HCT116 (cell line): ENCODE measurements around the gene DOK1. TPM values are rescaled to one million over a fixed set of nuclear protein-coding genes. Genes with fewer than 3 reads are reported as not detected.

ENCODE experiments used
- ATAC-seq: fragments of 200-7000 bp; cut with Tn5 transposase; 2 replicates; pipeline ENCODE4 v1.9.1; 2020; ENCODE audit warnings: mild to moderate bottlenecking, moderate library complexity
- BruUV-seq: library from RNA; stranded (reverse); fragments of 400-500 nt; replicated peaks from 2 replicates; lab custom pipeline; 2021; lab: Mats Ljungman, UMichigan
- CTCF ChIA-PET: fragments of 300-600 bp; sonication (Branson Sonifier 250); formaldehyde crosslinking; loops from one replicate; lab custom pipeline; 2021; ENCODE audit warnings: antibody characterized with exemption; lab: Charles Lee
- POLR2A ChIA-PET: fragments of 300-600, 350-600 bp; sonication (Branson Sonifier 250); formaldehyde crosslinking; loops from one replicate; lab custom pipeline; 2021; ENCODE audit warnings: antibody characterized with exemption; lab: Charles Lee
- RAD21 ChIA-PET, 2 experiments: fragments of 300-600 bp; sonication (Branson Sonifier 250); formaldehyde crosslinking; loops; one replicate each; lab custom pipeline; 2023; ENCODE audit warnings: low total read pairs in 2 of 2; ENCODE audit not compliant: uncharacterized antibody in 2 of 2, unreplicated experiment in 2 of 2, low non-redundant PET in 1 of 2; lab: Charles Lee
- DNase-seq: peaks from one replicate; pipeline ENCODE4 v3.0.0-alpha.2; 2010; ENCODE audit warnings: low read depth, low spot score
- H2AFZ ChIP-seq: fragments of 200-600 bp; shearing (Covaris generic), sonication (generic); 2 replicates; pipeline ENCODE4 v1.6.1; 2017; ENCODE audit warnings: low read depth, mixed run types, mixed read lengths, antibody characterized with exemption, low read length; ENCODE audit not compliant: poor library complexity, severe bottlenecking
- H3K27ac ChIP-seq: 2 replicates; pipeline ENCODE4 v1.5.1; 2012; ENCODE audit warnings: low read depth, low read length
- H3K27me3 ChIP-seq: fragments of 200-600 bp; sonication (generic); 2 replicates; pipeline ENCODE4 v1.6.1; 2016; ENCODE audit warnings: mixed run types, low read length, mixed read lengths; ENCODE audit not compliant: insufficient read depth
- H3K36me3 ChIP-seq, 2 experiments: fragments of 200-500 bp in 1 of 2; fragments of 200-600 bp in 1 of 2; sonication (Bioruptor generic) in 1 of 2; sonication (generic) in 1 of 2; 2 replicates each; pipeline versions ENCODE4 v1.5.1 to v1.6.1; 2014 to 2016; ENCODE audit warnings: low read length in 2 of 2, inconsistent platforms in 1 of 2, mixed read lengths in 1 of 2, mixed run types in 1 of 2; ENCODE audit not compliant: insufficient read depth in 2 of 2, control insufficient read depth in 1 of 2
- H3K4me1 ChIP-seq, 2 experiments: fragments of 200-600 bp in 1 of 2; sonication (generic) in 1 of 2; 2 replicates each; pipeline versions ENCODE4 v1.5.1 to v1.6.1; 2012 to 2017; ENCODE audit warnings: low read length in 2 of 2, inconsistent platforms in 1 of 2, mild to moderate bottlenecking in 1 of 2, mixed read lengths in 1 of 2, mixed run types in 1 of 2, moderate library complexity in 1 of 2; ENCODE audit not compliant: insufficient read depth in 2 of 2, control insufficient read depth in 1 of 2
- H3K4me2 ChIP-seq: fragments of 200-600 bp; sonication (generic); 2 replicates; pipeline ENCODE4 v1.6.1; 2017; ENCODE audit warnings: mixed run types, low read length, mixed read lengths
- H3K4me3 ChIP-seq, 2 experiments: fragments of 200-600 bp in 1 of 2; sonication (generic) in 1 of 2; replicated peaks in 1 of 2; 2 replicates each; pipeline ENCODE4 v1.5.1; 2011 to 2016; ENCODE audit warnings: low read length in 2 of 2, control low read depth in 1 of 2, low read depth in 1 of 2, mild to moderate bottlenecking in 1 of 2, mixed read lengths in 1 of 2, mixed run types in 1 of 2
- H3K79me2 ChIP-seq: fragments of 200-600 bp; sonication (generic); 2 replicates; pipeline ENCODE4 v1.6.1; 2017; ENCODE audit warnings: mild to moderate bottlenecking, mixed run types, low read length, moderate library complexity, mixed read lengths; ENCODE audit not compliant: insufficient read depth
- H3K9ac ChIP-seq: fragments of 200-600 bp; sonication (generic); 2 replicates; pipeline ENCODE4 v1.6.1; 2016; ENCODE audit warnings: low read length, mixed read lengths
- H3K9me2 ChIP-seq: fragments of 200-600 bp; sonication (generic), shearing (Covaris generic); 2 replicates; pipeline ENCODE4 v1.6.1; 2017; ENCODE audit warnings: mixed run types, mild to moderate bottlenecking, moderate library complexity; ENCODE audit not compliant: insufficient read depth
- H3K9me3 ChIP-seq, 2 experiments: fragments of 200-500 bp in 1 of 2; fragments of 200-600 bp in 1 of 2; sonication (Bioruptor generic) in 1 of 2; sonication (generic) in 1 of 2; 2 replicates each; pipeline ENCODE4 v1.6.1; 2014 to 2017; ENCODE audit warnings: low read length in 2 of 2, mixed read lengths in 2 of 2, inconsistent platforms in 1 of 2, low read depth in 1 of 2, mild to moderate bottlenecking in 1 of 2, mixed run types in 1 of 2, moderate library complexity in 1 of 2; ENCODE audit not compliant: control insufficient read depth in 1 of 2, insufficient read depth in 1 of 2
- H4K20me1 ChIP-seq: fragments of 200-600 bp; sonication (generic), shearing (Covaris generic); 2 replicates; pipeline ENCODE4 v1.6.1; 2017; ENCODE audit warnings: mixed run types, mild to moderate bottlenecking, moderate library complexity; ENCODE audit not compliant: insufficient read depth
- CBX3 ChIP-seq: IDR thresholded peaks from 2 replicates; pipeline ENCODE4 v1.6.1; 2012; ENCODE audit warnings: low read depth
- CTCF ChIP-seq, 3 experiments: fragments of 200-600 bp in 1 of 3; sonication (generic) in 1 of 3; IDR thresholded peaks in 2 of 3; conservative IDR thresholded peaks in 1 of 3; 2 replicates each; pipeline ENCODE4 v1.5.1; 2012 to 2017; ENCODE audit warnings: low read depth in 2 of 3, low read length in 2 of 3, antibody characterized with exemption in 1 of 3, borderline replicate concordance in 1 of 3, control low read depth in 1 of 3, mild to moderate bottlenecking in 1 of 3, mixed read lengths in 1 of 3, mixed run types in 1 of 3, moderate library complexity in 1 of 3; ENCODE audit not compliant: insufficient read depth in 1 of 3
- EZH2 ChIP-seq: fragments of 200-600 bp; sonication (generic); IDR thresholded peaks from 2 replicates; pipeline ENCODE4 v1.6.1; 2017; ENCODE audit warnings: antibody characterized with exemption, mixed run types
- JUND ChIP-seq: IDR thresholded peaks from 2 replicates; pipeline ENCODE4 v1.6.1; 2012
- POLR2A ChIP-seq: IDR thresholded peaks from 2 replicates; pipeline ENCODE4 v1.7.0; 2011; ENCODE audit warnings: borderline replicate concordance; ENCODE audit not compliant: insufficient read depth, insufficient read length; ENCODE audit errors: extremely low read depth
- POLR2AphosphoS5 ChIP-seq: IDR thresholded peaks from 2 replicates; pipeline ENCODE4 v1.6.1; 2011; ENCODE audit warnings: mild to moderate bottlenecking, low read depth, low read length, moderate library complexity
- YY1 ChIP-seq: IDR thresholded peaks from 2 replicates; pipeline ENCODE4 v1.6.1; 2011; ENCODE audit warnings: low read length, low read depth, moderate library complexity, mild to moderate bottlenecking; ENCODE audit not compliant: insufficient replicate concordance; ENCODE audit errors: extremely low read depth
- ZBTB33 ChIP-seq: IDR thresholded peaks from 2 replicates; pipeline ENCODE4 v1.6.1; 2011; ENCODE audit warnings: mild to moderate bottlenecking, low read length, moderate library complexity; ENCODE audit not compliant: insufficient replicate concordance; ENCODE audit errors: extremely low read depth
- ZNF274 ChIP-seq: fragments of 200-500 bp; sonication (Bioruptor generic); IDR thresholded peaks from 2 replicates; pipeline ENCODE4 v1.6.1; 2014; ENCODE audit warnings: mild to moderate bottlenecking, low read depth, low read length, inconsistent platforms
- intact Hi-C: fragments of 100-400 bp; cut with micrococcal nuclease; formaldehyde crosslinking; loops from 2 replicates; pipeline ENCODE4 v1.10.0; 2022
- total RNA-seq: library from RNA; stranded (reverse); gene quantifications from one replicate; pipeline ENCODE4 v1.2.1, GENCODE V29; 2021; ENCODE audit not compliant: unreplicated experiment

DOK1 gene
- total RNA-seq, 1 experiment from 2014 or later, result 18.8 TPM

GRCh38 chr2:74566754-74567085, 12.2 kb downstream of the DOK1 start:
- H3K4me1 ChIP-seq, result peaks cover 0 to 7% of the 10 kb centered on the region in 2 experiments; a peak in 1 of 4 replicates
- intact Hi-C loops, result no loop called here
- ATAC-seq (no peak), DNase-seq (no peak)
- H3K9me2 ChIP-seq, result no peaks in the 10 kb centered on the region
- H4K20me1 ChIP-seq, result no peaks in the 10 kb centered on the region
- no peak overlapping the region for H2AFZ ChIP-seq
- H3K27me3 ChIP-seq, result no peaks in the 10 kb centered on the region
- H3K4me3 ChIP-seq, result no peak overlapping the region
- BruUV-seq, result no TSS peak
- H3K36me3 ChIP-seq, result no peaks in the 10 kb centered on the region
- ChIA-PET POLR2A (interaction anchor here (1.9 kb wide), 1 partner anchor 8 kb away, joined by 5 read pairs; no protein-coding TSS in a partner anchor), CTCF (no interaction called here), RAD21 (no interaction called here)
- no peaks in the 10 kb centered on the region for H3K79me2 ChIP-seq
- H3K9ac ChIP-seq, result no peak overlapping the region
- no peaks in the 10 kb centered on the region for H3K9me3 ChIP-seq
- no peak overlapping the region for H3K27ac ChIP-seq
- H3K4me2 ChIP-seq, result no peak overlapping the region
- TF ChIP-seq ZBTB33 (no peak), CBX3 (no peak), ZNF274 (no peak), CTCF (IDR thresholded peaks at IDR 0.05 in 2 of 3, conservative IDR thresholded peaks at IDR 0.05 in 1 of 3; ENCODE audit: borderline replicate concordance in 1 of 3, insufficient read depth in 1 of 3, low read depth in 2 of 3, low read length in 2 of 3) (no peak), POLR2AphosphoS5 (no peak), POLR2A (no peak), YY1 (no peak), JUND (no peak), EZH2 (no peak)
- TF ChIP-seq, all 23 proteins: peak for 0
